ENCODE measurements around the gene RPS14. TPM values are rescaled to one million over a fixed set of nuclear protein-coding genes. Genes with fewer than 3 reads are reported as not detected.
"Not testable (repeated sequence)": the region's sequence is repeated elsewhere in the genome, so short reads cannot be mapped to it uniquely, and the experiment has no call there.

RPS14 gene
- total RNA-seq, 1 donor from 2014 or later, result 1,578 TPM

GRCh38 chr5:150454492-150455229, 5.1 kb upstream of the RPS14 start:
- no peak for TF ChIP-seq CTCF (IDR thresholded peaks at IDR 0.05)
- intact Hi-C loops (cut with DNase I), result loop anchor here (5.0 kb wide), 1 partner anchor 88 kb away; no protein-coding TSS in a partner anchor
- ATAC-seq (no peak), DNase-seq (no peak)
- no peaks in the 10 kb centered on the region for H3K9me3 ChIP-seq
- no peaks in the 10 kb centered on the region for H3K4me1 ChIP-seq
- H3K36me3 ChIP-seq, result no peaks in the 10 kb centered on the region
- H3K27ac ChIP-seq, result no peak overlapping the region
- no peak overlapping the region for H3K4me3 ChIP-seq
- H3K27me3 ChIP-seq, result no peaks in the 10 kb centered on the region

GRCh38 chr5:150454027-150454426, 4.5 kb upstream of the RPS14 start:
- H3K4me3 ChIP-seq; H3K27me3 ChIP-seq; H3K4me1 ChIP-seq; H3K36me3 ChIP-seq; H3K27ac ChIP-seq; ATAC-seq; intact Hi-C loops (cut with DNase I); H3K9me3 ChIP-seq; DNase-seq: not testable (repeated sequence)

GRCh38 chr5:150452914-150453313, 3.4 kb upstream of the RPS14 start:
- Histone ChIP-seq H3K4me3 (no peak overlapping the region), H3K36me3 (peaks cover under 1% of the 10 kb centered on the region), H3K4me1 (peaks cover 9% of the 10 kb centered on the region), H3K9me3 (no peaks in the 10 kb centered on the region), H3K27me3 (no peaks in the 10 kb centered on the region), H3K27ac (no peak overlapping the region)
- ATAC-seq (no peak), DNase-seq (no peak)
- TF ChIP-seq CTCF (IDR thresholded peaks at IDR 0.05), result no peak
- intact Hi-C loops (cut with DNase I), result no loop called here

- H3K27me3 ChIP-seq, result no peaks in the 10 kb centered on the region
- ATAC-seq (no peak), DNase-seq (no peak)
- H3K4me3 ChIP-seq, result no peak overlapping the region
- H3K4me1 ChIP-seq, result peaks cover 14% of the 10 kb centered on the region
- H3K27ac ChIP-seq, result no peak overlapping the region
- TF ChIP-seq CTCF (IDR thresholded peaks at IDR 0.05), result no peak
- intact Hi-C loops (cut with DNase I), result no loop called here
- H3K9me3 ChIP-seq, result no peaks in the 10 kb centered on the region
- peaks cover 13% of the 10 kb centered on the region for H3K36me3 ChIP-seq
Observed at GRCh38 chr5:150451594-150451993, 2.1 kb upstream of the RPS14 start.

- peak; percentile 64 for ATAC-seq
- TF ChIP-seq CTCF (IDR thresholded peaks at IDR 0.05), result no peak
- Histone ChIP-seq H3K36me3 (peaks cover 39% of the 10 kb centered on the region), H3K9me3 (no peaks in the 10 kb centered on the region), H3K4me1 (peaks cover 14% of the 10 kb centered on the region), H3K4me3 (peak overlapping the region; percentile 88), H3K27ac (peak overlapping the region; percentile 95), H3K27me3 (no peaks in the 10 kb centered on the region)
- intact Hi-C loops (cut with DNase I), result no loop called here
- no peak for DNase-seq
Observed at GRCh38 chr5:150448952-150449516, 505 bp downstream of the RPS14 start.

- intact Hi-C loops (cut with DNase I), result no loop called here
- DNase-seq, result no peak
- TF ChIP-seq CTCF (IDR thresholded peaks at IDR 0.05), result no peak
- no peaks in the 10 kb centered on the region for H3K27me3 ChIP-seq
- peaks cover 46% of the 10 kb centered on the region for H3K36me3 ChIP-seq
- H3K27ac ChIP-seq, result peak overlapping the region; percentile 95
- peaks cover 14% of the 10 kb centered on the region for H3K4me1 ChIP-seq
- H3K4me3 ChIP-seq, result peak overlapping the region; percentile 88
- ATAC-seq, result no peak
- H3K9me3 ChIP-seq, result no peaks in the 10 kb centered on the region
Observed at GRCh38 chr5:150448334-150448733, 1.2 kb downstream of the RPS14 start.
